Measurements from ENCODE around the gene CIB4.
A peak's percentile ranks its signal among the peaks of the same experiment; 100 is the strongest.
"Not testable (repeated sequence)": the region's sequence is repeated elsewhere in the genome, so short reads cannot be mapped to it uniquely, and the experiment has no call there.

The CIB4 gene

GRCh38 chr2:26580151-26580550, 61.0 kb downstream of the CIB4 start:
- DNase-seq, result peak; percentile 30

GRCh38 chr2:26579723-26580040, 61.5 kb downstream of the CIB4 start:
- no peak for DNase-seq

DNA sequence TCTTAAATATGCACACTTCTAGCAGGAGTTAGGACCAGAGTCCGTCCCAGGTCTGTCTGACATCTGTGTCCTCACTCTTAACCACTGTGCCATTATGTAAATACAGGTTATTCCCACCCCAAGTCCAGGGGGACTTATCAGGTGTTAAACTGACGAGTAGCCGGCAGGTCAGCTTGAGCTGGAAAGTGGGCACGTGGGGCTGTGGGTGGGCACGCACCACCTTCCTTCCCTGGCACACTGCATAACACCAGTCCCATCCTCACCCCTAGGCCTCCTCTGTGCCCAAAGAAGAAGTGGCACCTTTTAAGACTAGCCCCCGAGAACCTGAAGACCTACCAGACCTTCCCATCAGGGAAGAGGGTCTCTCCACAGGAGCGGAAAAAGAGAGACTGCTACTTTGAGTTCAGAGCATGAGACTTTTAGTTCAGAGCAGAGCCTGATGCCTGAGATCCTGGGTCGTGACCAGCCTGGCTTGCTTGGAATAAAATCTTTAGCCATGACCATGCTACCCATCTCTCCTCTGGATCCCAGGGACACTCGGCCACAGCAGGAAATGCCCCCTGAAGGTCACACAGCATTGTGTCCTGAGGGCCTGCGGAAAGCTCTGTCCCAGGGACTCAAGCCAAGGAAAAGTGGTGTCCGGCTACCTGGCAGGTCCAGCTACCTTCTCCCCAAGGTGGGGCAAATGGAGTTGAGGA, 62.0 kb downstream of the CIB4 start:
- DNase-seq, result peak; percentile 28

GRCh38 chr2:26578581-26578980, 62.6 kb downstream of the CIB4 start:
- no peak for DNase-seq

DNA sequence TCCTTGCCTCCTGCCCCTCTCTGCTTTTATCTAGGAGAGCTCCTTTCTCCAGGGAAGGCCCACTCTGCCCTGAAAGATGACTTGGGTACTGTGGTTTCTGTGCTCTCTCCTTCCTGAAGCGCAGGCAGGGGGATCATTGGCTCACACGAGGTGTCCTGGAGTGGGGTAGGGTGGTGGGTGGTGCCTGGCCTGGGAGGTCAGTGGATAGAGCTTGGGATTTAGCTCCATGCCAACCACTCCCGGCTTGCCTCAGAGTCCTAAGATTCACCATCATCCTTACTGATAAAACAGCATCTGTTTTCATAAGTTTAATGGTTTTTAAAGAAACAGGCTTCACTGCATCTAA, 63.1 kb downstream of the CIB4 start:
- no peak for DNase-seq

- peak; percentile 79 for DNase-seq
Measured at GRCh38 chr2:26577442-26578112, 63.6 kb downstream of the CIB4 start.

- DNase-seq, result no peak
Measured at GRCh38 chr2:26576565-26577441, 64.4 kb downstream of the CIB4 start.

GRCh38 chr2:26575836-26576564, 65.2 kb downstream of the CIB4 start:
- no peak for DNase-seq

DNA sequence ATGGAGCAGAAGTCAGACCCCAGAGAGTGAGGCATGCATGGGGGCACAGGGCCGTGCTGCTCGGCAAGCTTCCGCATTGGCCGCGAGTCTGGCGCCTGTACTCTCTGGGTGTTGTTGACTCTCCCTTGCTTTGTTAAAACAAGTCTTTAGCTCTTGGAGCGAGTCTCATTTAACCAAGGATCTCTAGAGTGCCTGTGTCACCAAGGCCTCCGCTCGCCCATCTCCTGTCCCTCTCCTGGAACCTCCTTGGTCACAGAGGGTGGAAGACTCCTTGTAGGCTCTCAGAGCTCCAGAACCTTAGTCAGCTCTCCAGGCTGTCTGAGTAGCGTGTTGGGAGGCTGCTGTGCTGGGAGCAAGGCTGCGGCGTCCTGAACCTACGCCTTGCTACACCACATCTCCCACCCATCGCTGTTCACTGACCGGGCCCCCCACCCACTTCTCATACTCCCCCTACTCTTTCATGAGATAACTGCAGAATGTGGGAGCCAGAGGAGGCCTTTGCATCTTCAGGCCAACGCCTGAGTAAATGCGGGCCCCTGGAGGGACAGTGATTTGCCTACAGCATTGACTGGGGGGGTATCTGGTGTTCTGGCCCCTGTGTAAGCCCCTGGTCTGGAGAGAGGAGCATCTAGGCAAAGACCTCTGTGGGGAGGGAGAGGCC, 66.1 kb downstream of the CIB4 start:
- no peak for DNase-seq

GRCh38 chr2:26574066-26574899, 66.9 kb downstream of the CIB4 start:
- no peak for DNase-seq

DNA sequence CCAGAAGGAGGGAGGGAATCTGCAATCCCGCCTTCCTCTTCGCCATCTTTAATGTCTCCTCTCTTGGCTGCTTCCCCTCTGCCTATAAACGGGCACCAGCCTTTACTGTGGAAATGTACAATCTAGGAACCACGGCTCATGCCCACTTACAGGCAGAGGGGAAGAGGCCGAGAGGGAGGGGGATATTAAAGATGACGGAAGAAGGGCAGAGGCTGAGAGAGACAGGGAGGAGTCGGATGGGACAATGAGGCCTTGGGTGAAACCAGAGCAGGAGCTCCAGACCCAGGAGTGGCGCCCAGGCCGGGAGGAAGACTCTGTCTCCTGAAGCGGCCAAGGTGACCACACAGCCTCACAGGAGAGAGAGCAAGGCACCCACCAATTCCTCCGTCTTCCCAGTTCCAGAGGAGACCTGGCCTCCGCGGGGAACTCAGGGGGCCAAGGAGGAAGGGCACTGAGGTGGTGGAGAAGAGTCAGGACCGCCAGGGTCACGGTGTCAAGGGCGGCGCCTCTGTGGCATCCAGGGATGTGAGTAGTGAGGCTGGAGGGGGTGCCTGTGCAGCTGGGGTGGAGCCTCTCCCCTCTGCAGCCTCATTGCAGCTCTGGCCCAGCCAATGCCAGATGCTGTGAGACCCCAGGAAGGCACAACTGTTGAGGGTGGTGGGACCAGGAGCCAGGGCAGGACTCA, 67.8 kb downstream of the CIB4 start:
- no peak for DNase-seq

DNA sequence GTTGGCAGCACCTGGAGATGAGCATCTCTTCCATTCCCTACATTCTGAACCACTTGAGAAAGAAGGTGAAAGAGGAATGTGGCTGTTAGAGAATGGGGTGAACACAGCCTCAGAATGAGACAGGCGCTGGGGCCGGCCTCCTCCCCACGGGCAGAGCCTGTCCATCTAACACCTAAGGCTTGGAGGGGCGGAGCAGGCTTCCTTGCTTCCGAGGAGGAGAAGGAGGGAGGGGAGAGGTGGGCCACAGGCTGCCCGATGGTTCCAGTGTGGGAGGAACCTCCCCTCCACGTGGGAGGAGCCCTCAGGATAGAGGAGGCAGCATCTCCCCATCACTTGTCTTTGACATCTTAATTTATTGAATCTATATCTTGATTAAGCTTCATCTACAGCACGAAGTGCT, 68.6 kb downstream of the CIB4 start:
- DNase-seq, result no peak

DNA sequence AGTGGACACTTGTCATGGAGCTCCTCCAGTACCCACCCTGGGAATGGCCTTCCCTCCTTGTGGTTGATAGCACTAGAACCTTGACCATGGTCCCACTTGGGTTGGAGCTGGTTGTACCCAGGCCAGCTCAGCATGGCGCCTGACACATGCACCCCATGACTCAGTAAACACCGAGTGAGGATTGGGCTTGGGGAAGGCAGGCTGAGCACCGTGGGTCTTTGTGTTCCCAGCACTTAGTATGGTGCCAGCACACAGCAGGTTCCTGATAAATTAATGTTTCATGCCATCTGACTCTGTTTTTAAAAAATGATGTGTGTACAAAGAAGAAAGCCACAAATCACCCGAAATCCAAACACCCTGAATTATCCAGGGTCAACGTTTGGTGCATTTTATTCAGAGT, 69.8 kb downstream of the CIB4 start:
- DNase-seq, result no peak

DNA sequence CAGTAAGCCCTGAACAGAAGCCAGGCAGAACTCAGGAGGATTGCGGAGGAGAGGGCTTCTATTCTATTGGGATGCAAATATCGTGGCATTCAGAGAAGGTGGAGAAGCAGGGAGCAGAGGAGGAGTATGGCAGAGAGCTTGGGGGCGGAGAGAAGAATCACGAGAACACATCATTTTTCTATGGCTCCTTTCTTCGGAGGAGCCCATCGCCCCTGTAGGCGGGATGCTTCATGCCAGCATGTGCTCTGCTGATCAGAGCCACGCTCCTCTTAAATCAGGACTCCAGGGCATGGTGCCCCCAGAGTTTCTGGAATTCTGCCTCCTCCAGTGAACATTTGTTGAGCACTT, 71.1 kb downstream of the CIB4 start:
- DNase-seq, result peak; percentile 29

DNA sequence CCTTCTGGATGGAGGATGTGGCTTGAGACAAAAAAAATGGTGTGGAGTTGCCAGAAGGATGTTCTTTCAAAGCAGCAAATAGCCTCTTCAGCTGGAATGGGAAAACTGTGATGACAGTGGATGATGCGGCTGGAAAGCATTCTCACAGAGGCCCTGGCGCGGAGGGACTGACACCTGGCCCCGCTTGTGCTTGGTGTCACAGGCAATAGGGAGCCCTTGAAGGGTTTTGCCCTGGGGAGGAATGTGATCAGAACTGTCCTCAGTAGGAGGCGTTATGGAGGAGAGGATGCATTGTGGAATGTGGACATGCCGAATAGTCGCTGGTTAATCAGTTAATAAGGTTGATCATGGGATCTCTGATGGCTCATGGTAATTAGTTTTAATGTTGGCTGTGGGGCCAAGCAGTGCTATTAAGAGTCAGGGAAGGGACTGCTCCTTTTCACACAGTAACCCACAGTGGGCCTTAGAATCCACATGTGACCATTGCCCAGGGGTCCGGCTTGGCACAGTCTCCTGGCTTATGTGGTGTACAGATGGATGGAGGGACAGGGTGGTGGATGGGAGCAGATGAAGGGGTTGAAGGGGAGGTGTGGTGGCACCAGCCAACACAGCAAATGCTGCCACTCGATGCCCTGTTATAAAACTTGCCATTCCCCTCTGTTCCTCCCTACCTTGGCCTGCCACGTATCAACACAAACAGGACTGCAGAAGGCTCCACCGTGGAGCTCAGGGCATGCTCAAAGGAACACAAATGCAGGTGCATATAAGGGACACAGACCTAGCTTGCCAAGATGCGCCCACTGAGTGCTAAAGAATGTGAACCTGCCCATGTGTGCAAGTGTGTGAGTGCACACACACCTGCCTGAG, 71.7 kb downstream of the CIB4 start:
- peak; percentile 19 for DNase-seq

- DNase-seq, result no peak
Measured at GRCh38 chr2:26568076-26568890, 72.9 kb downstream of the CIB4 start.

DNA sequence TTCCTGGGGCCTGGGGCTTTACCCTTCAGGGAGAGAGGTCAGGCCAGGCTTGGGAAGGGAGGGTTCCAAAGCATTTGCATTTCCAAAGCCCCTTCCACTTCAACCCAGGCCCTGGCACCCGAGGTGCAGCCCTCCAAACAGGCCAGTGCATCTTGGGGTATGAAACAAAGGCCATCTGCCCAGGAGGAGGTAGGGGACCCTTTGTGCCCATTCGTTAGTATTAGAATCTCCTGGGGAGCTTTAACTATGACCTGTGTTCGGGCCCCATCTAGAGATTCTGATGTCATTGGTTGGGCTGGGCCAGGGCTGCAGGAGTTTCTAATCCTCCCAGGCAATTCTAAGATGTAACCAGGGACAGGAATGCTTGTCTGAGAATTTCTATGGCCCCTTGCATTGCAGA, 73.6 kb downstream of the CIB4 start:
- DNase-seq, result peak; percentile 36

- DNase-seq, result not testable (repeated sequence)
Measured at GRCh38 chr2:26566731-26567130, 74.4 kb downstream of the CIB4 start.

DNA sequence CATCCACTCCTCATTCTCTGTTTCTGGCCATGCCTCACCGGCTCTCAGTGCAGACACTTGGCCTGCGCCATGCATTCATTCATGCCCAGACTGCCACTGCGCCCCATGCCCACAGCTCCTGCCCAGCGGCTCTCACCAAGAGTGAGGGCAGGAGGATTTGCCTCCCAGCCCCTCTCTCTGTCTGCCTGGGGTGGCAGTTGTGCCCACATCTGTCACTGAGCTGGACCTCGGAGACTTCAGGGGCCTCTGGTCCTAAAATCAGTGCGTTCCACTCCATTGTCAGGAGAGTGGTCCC, 75.1 kb downstream of the CIB4 start:
- DNase-seq, result no peak
